Measurements from ENCODE around the gene SHC2. TPM values are rescaled to one million over a fixed set of nuclear protein-coding genes. Genes with fewer than 3 reads are reported as not detected.
A peak's percentile ranks its signal among the peaks of the same experiment; 100 is the strongest.

The SHC2 gene
- total RNA-seq, 1 experiment from 2014 or later, result 2.4 TPM

DNA sequence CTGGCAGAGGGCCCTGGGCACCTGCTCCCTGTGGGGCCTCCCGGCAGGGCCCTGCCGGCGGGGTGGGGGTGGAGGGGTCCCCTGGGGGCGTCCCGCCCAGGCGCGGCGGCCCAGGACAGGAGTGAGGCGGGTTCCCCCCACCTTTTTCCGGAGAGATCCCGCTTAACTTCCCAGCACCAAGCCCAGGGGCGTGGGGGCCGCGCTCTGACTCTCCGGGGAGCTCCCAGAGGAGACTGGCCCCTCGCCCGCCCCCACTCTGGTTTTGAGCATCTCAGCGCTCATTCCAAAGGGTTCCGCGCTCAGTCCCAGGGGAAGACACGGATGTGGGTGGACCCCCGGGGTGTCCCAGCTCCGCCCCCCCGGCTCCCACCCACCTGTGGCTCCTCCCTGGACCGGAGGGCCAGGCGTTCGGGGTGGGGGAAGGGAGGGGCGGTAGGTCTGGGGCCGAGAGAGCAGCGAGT lies 52.4 kb downstream of the SHC2 start:
- Mint-ChIP-seq H3K4me1 (ENCODE audit: low read depth, unreplicated experiment) (no peaks in the 10 kb centered on the region), H3K36me3 (ENCODE audit: insufficient read depth, unreplicated experiment) (no peaks in the 10 kb centered on the region), H3K4me3 (ENCODE audit: unreplicated experiment) (no peak overlapping the region), H3K9me3 (ENCODE audit: unreplicated experiment) (no peaks in the 10 kb centered on the region), H3K27ac (ENCODE audit: unreplicated experiment) (no peak overlapping the region), H3K27me3 (ENCODE audit: insufficient read depth, unreplicated experiment) (peaks cover 5% of the 10 kb centered on the region)
- intact Hi-C loops (cut with micrococcal nuclease; ENCODE audit: unreplicated experiment), result no loop called here
- Histone ChIP-seq H3K4me3 (ENCODE audit: low read depth, low read length) (peak overlapping the region; percentile 41), H3K4me1 (peaks cover 5% of the 10 kb centered on the region; the same call in 1 of the 2 replicates), H3K9me3 (no peaks in the 10 kb centered on the region), H3K36me3 (ENCODE audit: control insufficient read depth, insufficient read depth, low read length) (no peaks in the 10 kb centered on the region), H3K27me3 (replicated peaks; ENCODE audit: control insufficient read depth, insufficient read depth, low read length) (no peaks in the 10 kb centered on the region; the same call in 1 of the 2 replicates)
- no peak for TF ChIP-seq CTCF (IDR thresholded peaks at IDR 0.05; ENCODE audit: insufficient read depth in 1 of 2, low read depth in 1 of 2, low read length in 1 of 2, severe bottlenecking in 1 of 2, unreplicated experiment in 1 of 2)
- CTCF ChIA-PET, result interaction anchor here (0.6 kb wide), 1 partner anchor 267 kb away, joined by 4 read pairs; no protein-coding TSS in a partner anchor
- peak in 1 of 2 experiments; percentile 31 for DNase-seq
- POLR2A ChIA-PET, result no interaction called here
- BruUV-seq (replicated peaks), result no TSS peak

- Histone ChIP-seq H3K36me3 (ENCODE audit: control insufficient read depth, insufficient read depth, low read length) (no peaks in the 10 kb centered on the region), H3K4me3 (ENCODE audit: low read depth, low read length) (no peak overlapping the region), H3K4me1 (peaks cover 5% of the 10 kb centered on the region; the same call in 1 of the 2 replicates), H3K9me3 (no peaks in the 10 kb centered on the region), H3K27me3 (replicated peaks; ENCODE audit: control insufficient read depth, insufficient read depth, low read length) (no peaks in the 10 kb centered on the region; the same call in 1 of the 2 replicates)
- BruUV-seq (replicated peaks), result no TSS peak
- intact Hi-C loops (cut with micrococcal nuclease; ENCODE audit: unreplicated experiment), result no loop called here
- H3K27me3 Mint-ChIP-seq (ENCODE audit: insufficient read depth, unreplicated experiment), result peaks cover 5% of the 10 kb centered on the region
- no peaks in the 10 kb centered on the region for H3K4me1 Mint-ChIP-seq (ENCODE audit: low read depth, unreplicated experiment)
- ChIA-PET POLR2A (no interaction called here), CTCF (no interaction called here)
- H3K4me3 Mint-ChIP-seq (ENCODE audit: unreplicated experiment), result no peak overlapping the region
- no peak overlapping the region for H3K27ac Mint-ChIP-seq (ENCODE audit: unreplicated experiment)
- no peak for DNase-seq
- TF ChIP-seq CTCF (IDR thresholded peaks at IDR 0.05; ENCODE audit: insufficient read depth in 1 of 2, low read depth in 1 of 2, low read length in 1 of 2, severe bottlenecking in 1 of 2, unreplicated experiment in 1 of 2), result no peak
- H3K36me3 Mint-ChIP-seq (ENCODE audit: insufficient read depth, unreplicated experiment), result no peaks in the 10 kb centered on the region
- no peaks in the 10 kb centered on the region for H3K9me3 Mint-ChIP-seq (ENCODE audit: unreplicated experiment)
Measured at GRCh38 chr19:407511-408440, 53.1 kb downstream of the SHC2 start.

- H3K27ac Mint-ChIP-seq (ENCODE audit: unreplicated experiment), result no peak overlapping the region
- CTCF ChIA-PET, result no interaction called here
- Histone ChIP-seq H3K9me3 (no peaks in the 10 kb centered on the region), H3K4me1 (peaks cover 5% of the 10 kb centered on the region; the same call in 1 of the 2 replicates), H3K4me3 (ENCODE audit: low read depth, low read length) (no peak overlapping the region), H3K27me3 (replicated peaks; ENCODE audit: control insufficient read depth, insufficient read depth, low read length) (no peaks in the 10 kb centered on the region; the same call in 1 of the 2 replicates), H3K36me3 (ENCODE audit: control insufficient read depth, insufficient read depth, low read length) (no peaks in the 10 kb centered on the region)
- intact Hi-C loops (cut with micrococcal nuclease; ENCODE audit: unreplicated experiment), result no loop called here
- H3K4me3 Mint-ChIP-seq (ENCODE audit: unreplicated experiment), result no peak overlapping the region
- no peaks in the 10 kb centered on the region for H3K4me1 Mint-ChIP-seq (ENCODE audit: low read depth, unreplicated experiment)
- POLR2A ChIA-PET, result no interaction called here
- no peak for DNase-seq
- no TSS peak for BruUV-seq (replicated peaks)
- H3K27me3 Mint-ChIP-seq (ENCODE audit: insufficient read depth, unreplicated experiment), result peaks cover 5% of the 10 kb centered on the region
- H3K36me3 Mint-ChIP-seq (ENCODE audit: insufficient read depth, unreplicated experiment), result no peaks in the 10 kb centered on the region
- no peak for TF ChIP-seq CTCF (IDR thresholded peaks at IDR 0.05; ENCODE audit: insufficient read depth in 1 of 2, low read depth in 1 of 2, low read length in 1 of 2, severe bottlenecking in 1 of 2, unreplicated experiment in 1 of 2)
- H3K9me3 Mint-ChIP-seq (ENCODE audit: unreplicated experiment), result no peaks in the 10 kb centered on the region
Measured at GRCh38 chr19:406971-407510, 53.8 kb downstream of the SHC2 start.
